A549 (cell line): ENCODE measurements around the gene RALBP1.

Experiments used
- BCL3 ChIP-seq: fragments of >200 bp; sonication (Bioruptor Twin); formaldehyde crosslinking; IDR thresholded peaks from 3 replicates; pipeline ENCODE4 v1.6.1; 2016
- CTCF ChIP-seq: fragments of >200 bp; sonication (Bioruptor Twin); formaldehyde crosslinking; IDR thresholded peaks from 3 replicates; pipeline ENCODE4 v1.5.1; 2016
- EHMT2 ChIP-seq: fragments of 200-600 bp; sonication (generic); IDR thresholded peaks from 2 replicates; pipeline ENCODE4 v1.6.1; 2016; ENCODE audit warnings: antibody characterized with exemption, low read depth, mild to moderate bottlenecking, moderate library complexity
- EP300 ChIP-seq, 2 experiments: fragments of >200 bp; sonication (Bioruptor Twin); formaldehyde crosslinking; IDR thresholded peaks; 2 replicates in 1 of 2; 3 replicates in 1 of 2; pipeline ENCODE4 v1.6.1; 2016 to 2017
- FOXS1 ChIP-seq: fragments of 250-450 bp; sonication (Bioruptor Pico); IDR thresholded peaks from 2 replicates; pipeline ENCODE4 v1.5.0; 2020; ENCODE audit warnings: mild to moderate bottlenecking, moderate library complexity
- HEYL ChIP-seq: fragments of 250-450 bp; sonication (Bioruptor Pico); IDR thresholded peaks from 2 replicates; pipeline ENCODE4 v1.8.0; 2021; ENCODE audit warnings: mild to moderate bottlenecking, moderate library complexity
- JUN ChIP-seq, 2 experiments: fragments of >200 bp; sonication (Bioruptor Twin); formaldehyde crosslinking; IDR thresholded peaks; 2 replicates in 1 of 2; 3 replicates in 1 of 2; pipeline ENCODE4 v1.6.1; 2016 to 2017
- MAZ ChIP-seq: fragments of 150-350 bp; IDR thresholded peaks from 2 replicates; pipeline ENCODE4 v1.6.1; 2014; ENCODE audit warnings: antibody characterized with exemption, low read depth, low read length, borderline replicate concordance
- POLR2A ChIP-seq: IDR thresholded peaks from 2 replicates; pipeline ENCODE4 v1.6.1; 2012; ENCODE audit warnings: mild to moderate bottlenecking, low read length
- RARB ChIP-seq: fragments of 250-450 bp; sonication (Bioruptor Pico); IDR thresholded peaks from 2 replicates; pipeline ENCODE4 v1.8.0; 2021; ENCODE audit warnings: mild to moderate bottlenecking, moderate library complexity
- RCOR1 ChIP-seq: fragments of 150-350 bp; IDR thresholded peaks from 2 replicates; pipeline ENCODE4 v1.6.1; 2014; ENCODE audit warnings: antibody characterized with exemption, low read length, low read depth
- ZC3H11A ChIP-seq: fragments of 450-650 bp; IDR thresholded peaks from 2 replicates; pipeline ENCODE4 v1.6.1; 2014; ENCODE audit warnings: antibody characterized with exemption, mild to moderate bottlenecking
- TF ChIP-seq, protein P1 (sequence below): IDR thresholded peaks from 2 replicates; pipeline ENCODE4 v1.6.1; 2012
- TF ChIP-seq, protein P2 (sequence below): fragments of 250-450 bp; sonication (Bioruptor Pico); IDR thresholded peaks from 2 replicates; pipeline ENCODE4 v1.5.0; 2021; ENCODE audit warnings: mild to moderate bottlenecking, moderate library complexity, borderline replicate concordance

DNA sequence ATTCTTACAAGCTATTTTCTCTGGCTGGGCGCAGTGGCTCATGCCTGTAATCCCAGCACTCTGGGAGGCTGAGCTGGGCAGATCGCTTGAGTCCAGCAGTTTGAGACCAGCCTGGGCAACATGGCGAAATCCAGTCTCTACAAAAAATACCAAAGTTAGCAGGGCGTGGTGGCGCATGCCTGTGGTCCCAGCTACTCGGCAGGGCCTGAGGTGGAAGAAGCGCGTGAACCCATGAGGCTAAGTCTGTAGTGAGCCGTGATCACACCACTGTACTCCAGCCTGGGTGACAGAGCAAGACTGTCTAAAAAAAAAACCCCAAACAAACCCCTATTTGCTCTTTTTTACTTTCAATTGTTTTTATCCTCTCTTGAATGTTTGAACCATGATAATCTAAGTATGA lies 102.0 kb downstream of the RALBP1 start:
- TF ChIP-seq EP300 (IDR thresholded peaks at IDR 0.05) (no peak), CTCF (no peak), JUN (IDR thresholded peaks at IDR 0.05) (no peak), EHMT2 (no peak), RARB (CRISPR knock-in tag) (no peak), HEYL (CRISPR knock-in tag) (no peak), BCL3 (no peak), POLR2A (no peak), MAZ (no peak), FOXS1 (CRISPR knock-in tag) (no peak), ZC3H11A (no peak), RCOR1 (no peak)
- TF ChIP-seq, protein P1, sequence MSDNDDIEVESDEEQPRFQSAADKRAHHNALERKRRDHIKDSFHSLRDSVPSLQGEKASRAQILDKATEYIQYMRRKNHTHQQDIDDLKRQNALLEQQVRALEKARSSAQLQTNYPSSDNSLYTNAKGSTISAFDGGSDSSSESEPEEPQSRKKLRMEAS: no peak
- TF ChIP-seq, protein P2, sequence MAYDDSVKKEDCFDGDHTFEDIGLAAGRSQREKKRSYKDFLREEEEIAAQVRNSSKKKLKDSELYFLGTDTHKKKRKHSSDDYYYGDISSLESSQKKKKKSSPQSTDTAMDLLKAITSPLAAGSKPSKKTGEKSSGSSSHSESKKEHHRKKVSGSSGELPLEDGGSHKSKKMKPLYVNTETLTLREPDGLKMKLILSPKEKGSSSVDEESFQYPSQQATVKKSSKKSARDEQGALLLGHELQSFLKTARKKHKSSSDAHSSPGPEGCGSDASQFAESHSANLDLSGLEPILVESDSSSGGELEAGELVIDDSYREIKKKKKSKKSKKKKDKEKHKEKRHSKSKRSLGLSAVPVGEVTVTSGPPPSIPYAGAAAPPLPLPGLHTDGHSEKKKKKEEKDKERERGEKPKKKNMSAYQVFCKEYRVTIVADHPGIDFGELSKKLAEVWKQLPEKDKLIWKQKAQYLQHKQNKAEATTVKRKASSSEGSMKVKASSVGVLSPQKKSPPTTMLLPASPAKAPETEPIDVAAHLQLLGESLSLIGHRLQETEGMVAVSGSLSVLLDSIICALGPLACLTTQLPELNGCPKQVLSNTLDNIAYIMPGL (CRISPR knock-in tag): no peak
